Measurements from ENCODE around the gene NCOA1.
"Not testable (repeated sequence)": the region's sequence is repeated elsewhere in the genome, so short reads cannot be mapped to it uniquely, and the experiment has no call there.

The NCOA1 gene

DNA sequence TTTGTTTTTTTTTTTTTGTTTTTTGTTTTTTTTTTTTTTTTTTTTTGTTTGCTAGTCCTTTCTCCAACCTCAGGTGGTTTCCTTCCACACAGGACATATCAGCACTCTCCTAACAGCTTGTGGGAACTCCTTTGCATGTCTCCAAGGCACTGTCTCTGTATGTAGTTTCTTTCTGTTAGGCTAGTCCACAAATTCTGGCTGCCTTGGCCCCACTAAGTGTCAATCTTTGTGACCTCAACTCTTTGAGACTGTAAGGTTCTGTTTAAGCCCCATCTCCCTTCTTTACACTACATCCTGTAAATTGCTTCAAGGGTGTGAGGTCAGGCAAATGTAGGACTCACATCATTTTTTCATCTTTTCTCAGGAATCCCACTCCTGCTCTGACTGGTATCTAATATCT lies 85.1 kb downstream of the NCOA1 start:
- DNase-seq (ENCODE audit: low read depth in 2 of 2) = no peak

DNA sequence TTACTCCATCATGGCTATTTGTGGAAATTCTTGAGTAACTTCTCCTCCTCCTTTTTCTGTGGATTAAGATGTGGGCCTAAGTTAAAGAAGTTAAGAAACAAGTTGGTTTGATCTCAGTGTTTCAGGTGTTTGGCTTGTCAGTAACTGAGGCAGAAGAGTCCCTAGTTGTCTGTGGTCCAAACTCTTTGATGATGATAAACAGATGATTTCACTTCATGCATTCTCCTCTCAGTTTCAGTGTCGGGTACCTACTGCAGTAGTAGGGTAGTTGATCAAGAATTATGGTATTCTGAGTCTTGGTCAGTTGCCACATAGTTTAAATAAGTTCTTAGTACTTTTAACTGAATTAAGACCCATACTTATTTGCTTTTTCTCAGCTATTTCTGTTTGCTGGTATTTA lies 85.6 kb downstream of the NCOA1 start:
- no peak for DNase-seq (ENCODE audit: low read depth in 2 of 2)

DNA sequence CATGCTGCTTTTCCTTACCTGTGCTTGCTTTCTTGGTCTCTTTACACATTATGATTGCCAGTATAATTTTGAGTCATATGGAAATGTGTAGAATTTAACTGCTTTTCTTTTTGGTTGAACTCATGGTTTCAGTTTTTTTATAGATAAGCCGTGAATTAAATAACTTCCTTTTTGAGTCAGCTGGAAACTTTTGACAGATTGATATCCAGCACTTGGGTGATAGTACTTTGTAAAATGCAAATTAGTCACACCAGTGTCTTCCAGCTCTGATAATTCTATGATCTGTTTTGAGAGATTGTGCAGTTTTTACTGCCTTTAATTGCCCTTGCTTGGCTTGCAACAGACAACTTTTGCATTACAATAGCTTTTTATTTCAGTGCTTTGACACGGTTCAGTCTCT lies 86.4 kb downstream of the NCOA1 start:
- DNase-seq (ENCODE audit: low read depth in 2 of 2) = no peak

DNA sequence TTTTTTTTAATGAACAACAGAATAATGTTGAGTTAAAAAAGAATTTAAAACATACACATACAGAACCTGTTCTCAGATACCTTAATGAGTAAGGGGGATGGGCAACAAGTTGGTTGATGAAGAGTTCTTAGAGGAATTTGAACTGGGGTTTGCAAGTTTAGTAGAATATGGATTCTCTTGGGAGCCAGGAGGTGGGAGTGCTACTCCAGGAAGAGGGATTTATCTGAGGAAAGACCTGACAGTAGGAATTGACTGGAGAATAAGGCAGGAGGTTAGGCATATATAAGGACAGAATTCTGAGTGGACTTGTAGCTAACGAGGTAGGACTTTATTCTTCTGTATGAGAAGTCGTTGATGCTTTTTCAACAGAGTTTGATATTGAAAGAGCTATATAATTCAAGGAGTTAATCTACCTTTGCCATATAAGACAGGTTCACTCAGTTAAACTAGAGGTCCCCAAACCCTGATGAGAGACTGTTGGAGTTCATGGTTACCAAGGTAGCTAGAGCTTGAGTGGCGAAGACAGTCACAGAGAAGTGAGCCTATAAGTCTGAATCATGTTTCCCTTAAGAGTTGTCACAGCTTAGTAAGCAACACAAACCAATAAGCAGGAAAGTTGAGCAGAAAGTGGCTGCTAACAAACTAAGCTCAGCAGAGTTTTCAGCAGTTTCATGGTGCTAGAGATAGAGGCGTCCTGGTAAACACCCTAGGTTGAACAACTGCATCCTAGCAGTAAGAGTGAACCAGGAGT lies 88.2 kb downstream of the NCOA1 start:
- no peak for DNase-seq (ENCODE audit: low read depth in 2 of 2)

DNA sequence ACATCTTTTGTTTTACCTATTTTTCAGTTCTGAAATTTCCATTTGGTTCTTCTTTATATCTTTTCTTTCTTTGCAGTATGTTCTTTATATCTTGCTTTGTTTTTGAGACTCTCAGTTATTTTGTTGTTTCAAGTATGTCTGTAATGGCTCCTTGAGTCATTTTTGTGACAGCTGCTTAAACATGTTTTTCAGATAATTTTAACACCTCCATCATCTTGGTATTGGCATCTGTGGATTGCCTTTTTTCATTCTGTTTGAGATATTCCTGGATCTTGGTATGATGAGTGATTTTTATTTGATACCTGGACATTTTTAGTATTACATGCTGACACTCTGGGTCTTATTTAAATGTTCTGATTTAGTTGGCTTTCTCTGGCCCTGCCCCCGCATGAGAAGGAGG lies 89.5 kb downstream of the NCOA1 start:
- no peak for DNase-seq (ENCODE audit: low read depth in 2 of 2)

DNA sequence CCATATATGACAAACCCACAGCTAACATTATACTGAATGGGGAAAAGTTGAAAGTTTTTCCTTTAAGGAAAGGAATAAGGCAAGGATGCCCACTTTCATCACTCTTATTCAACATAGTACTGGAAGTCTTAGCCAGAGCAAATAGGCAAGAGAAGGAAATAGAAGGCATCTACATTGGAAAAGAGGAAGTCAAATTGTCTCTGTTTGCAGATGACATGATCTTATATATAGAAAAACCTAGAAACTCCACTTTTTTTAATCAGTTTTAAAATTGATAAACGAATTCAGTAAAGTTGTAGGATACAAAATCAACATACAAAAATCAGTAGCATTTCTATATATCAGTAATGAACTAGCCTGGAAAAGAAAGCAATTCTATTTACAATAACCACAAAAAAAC lies 90.9 kb downstream of the NCOA1 start:
- DNase-seq (ENCODE audit: low read depth in 2 of 2) = not testable (repeated sequence)

DNA sequence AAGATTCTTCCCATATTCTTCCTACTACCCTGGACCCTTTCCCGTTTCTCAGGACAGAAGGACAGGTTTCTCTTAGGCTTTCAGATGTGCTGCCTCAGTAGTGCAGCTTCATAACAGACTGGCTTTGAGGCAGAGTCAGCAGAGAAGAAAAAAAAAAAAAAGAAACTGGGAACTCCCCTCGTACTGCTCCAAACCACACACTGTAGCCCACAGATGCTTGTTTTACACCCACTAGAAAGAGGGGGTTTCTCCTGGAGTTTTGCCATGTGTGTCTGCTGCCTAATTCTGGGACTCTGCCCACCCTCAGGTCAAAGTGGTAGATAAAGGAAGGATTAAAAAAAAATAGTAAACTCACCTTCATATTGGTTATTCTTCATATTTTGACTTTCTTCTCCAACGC lies 95.9 kb downstream of the NCOA1 start:
- DNase-seq (ENCODE audit: low read depth in 2 of 2) = no peak

DNA sequence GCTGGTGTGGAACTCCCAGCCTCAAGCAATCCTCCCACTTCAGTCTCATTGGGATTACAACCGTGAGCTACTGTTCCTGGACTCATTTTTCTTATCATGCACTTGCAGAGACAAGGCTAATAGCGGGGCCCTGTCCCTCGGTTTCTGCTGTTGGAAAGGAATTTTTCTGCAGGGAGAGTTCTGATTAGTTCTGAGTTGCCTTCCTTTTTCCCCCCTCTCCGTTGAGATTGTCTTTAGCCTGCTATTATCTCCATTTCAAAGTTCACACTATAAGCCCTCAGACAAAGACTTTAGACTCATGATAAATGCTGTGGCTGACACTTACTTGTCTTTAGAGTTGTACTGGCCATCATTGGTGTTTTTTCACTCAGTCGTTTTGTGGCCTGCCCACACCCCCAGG lies 97.2 kb downstream of the NCOA1 start:
- DNase-seq (ENCODE audit: low read depth in 2 of 2) = no peak

DNA sequence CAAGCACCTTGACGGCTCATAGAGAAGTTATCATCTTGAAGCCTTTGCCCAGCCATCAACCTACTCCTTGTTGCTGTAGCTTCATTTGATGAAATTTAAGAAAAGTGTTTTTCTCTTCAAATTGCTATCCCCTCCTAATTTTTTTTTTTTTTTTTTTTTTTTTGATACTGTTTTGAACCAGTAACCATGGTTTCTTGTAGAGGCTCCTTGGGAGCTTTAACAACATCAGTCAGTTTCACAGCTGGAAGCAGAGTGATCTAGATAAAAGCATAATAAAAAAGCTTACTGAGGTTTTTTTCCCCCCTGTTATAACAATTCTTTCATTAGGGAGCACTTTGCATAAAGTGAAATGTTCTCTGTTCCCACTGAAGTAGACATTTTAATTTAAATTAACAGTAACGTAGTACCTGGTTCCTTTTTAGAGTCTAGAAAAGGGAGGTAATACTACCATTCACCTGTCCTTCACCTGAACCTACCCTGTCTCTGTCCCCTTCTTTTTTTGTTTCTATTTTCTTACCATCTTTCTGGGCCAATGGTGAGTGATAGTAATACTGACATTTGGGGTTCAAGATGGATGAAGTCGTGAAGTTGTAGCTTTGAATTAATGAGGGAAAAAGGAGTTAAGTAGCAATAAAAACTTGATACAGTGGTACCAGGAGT lies 101.5 kb downstream of the NCOA1 start:
- no peak for DNase-seq (ENCODE audit: low read depth in 2 of 2)

DNA sequence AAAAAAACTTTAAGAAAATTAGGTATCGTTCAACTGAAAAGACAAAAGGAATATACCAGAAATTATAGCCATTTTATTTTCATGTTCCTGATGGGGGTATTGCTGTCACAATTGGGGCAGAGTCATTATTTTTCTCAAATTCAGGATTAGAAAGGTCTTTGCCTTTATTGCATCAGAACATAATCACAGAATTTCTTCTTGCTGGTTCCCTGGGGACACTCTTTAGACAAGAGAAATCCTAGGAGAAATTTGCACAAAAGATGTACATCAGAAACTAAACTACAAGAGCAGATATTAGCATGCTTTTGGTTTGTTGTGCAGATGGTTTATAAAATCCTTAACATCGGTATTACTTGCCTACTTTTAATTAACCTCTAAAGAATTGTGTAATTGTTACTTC lies 103.2 kb downstream of the NCOA1 start:
- DNase-seq (ENCODE audit: low read depth in 2 of 2) = no peak

DNA sequence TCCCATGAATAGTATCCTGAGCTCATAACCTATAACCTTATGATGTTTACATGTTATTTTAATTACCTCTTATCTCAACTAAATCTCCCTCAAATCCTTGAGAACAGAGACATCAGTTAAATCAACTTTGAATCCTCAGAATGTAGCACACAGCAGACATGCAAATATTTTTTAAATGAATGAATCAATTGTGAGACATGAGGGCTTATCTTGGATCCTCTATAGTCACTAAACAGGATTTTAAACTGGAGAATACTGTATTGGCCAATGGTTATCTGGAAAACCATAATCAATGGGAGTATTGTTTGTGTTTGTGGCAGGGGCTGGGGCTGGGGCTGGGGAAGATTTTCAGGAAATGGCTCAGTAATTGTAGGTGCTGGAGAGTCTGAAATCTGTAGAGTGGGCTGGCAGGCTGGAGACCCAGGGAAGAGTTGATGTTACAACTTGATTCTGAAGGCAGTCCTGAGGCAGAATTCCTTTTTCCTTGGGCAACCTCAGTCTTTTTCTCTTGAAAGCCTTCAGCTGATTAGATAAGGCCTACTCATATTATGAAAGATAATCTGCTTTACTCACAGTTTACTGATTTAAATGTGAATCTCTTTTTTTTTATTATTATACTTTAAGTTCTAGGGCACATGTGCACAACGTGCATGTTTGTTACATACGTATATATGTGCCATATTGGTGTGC lies 106.3 kb downstream of the NCOA1 start:
- no peak for DNase-seq (ENCODE audit: low read depth in 2 of 2)

DNA sequence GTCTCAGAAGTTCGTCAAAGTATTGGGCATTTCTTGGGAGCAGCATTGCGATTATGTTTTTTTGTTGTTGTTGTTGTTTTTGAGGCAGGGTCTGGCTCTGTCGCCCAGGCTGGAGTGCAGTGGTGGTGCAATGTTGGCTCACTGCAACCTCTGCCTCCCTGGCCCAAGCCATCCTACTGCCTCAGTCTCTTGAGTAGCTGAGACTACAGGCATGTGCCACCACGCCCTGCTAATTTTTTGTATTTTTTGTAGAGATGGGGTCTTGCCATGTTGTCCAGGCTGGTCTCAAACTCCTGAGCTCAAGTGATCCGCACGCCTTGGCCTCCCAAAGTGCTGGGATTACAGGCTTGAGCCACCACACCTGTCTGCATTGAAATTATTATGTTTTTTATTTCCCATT lies 109.1 kb downstream of the NCOA1 start:
- DNase-seq (ENCODE audit: low read depth in 2 of 2) = not testable (repeated sequence)

DNA sequence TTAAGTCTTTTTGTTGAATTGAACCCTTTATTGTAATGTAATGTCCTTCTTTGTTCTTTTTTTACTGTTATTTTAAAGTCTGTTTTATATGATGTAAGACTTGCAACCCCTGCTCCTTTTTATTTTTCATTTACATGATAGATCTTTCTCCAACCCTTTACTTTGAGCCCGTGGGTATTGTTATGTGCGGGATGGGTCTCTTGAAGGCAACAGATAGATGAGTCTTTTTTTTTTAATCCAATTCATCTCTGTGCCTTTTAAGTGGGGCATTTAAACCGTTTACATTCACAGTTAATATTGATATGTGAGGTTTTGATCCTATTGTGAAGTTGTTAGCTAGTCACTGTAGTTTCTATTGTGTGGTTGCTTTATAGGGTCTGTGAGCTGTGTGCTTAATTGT lies 120.6 kb downstream of the NCOA1 start:
- no peak for DNase-seq (ENCODE audit: low read depth in 2 of 2)

DNA sequence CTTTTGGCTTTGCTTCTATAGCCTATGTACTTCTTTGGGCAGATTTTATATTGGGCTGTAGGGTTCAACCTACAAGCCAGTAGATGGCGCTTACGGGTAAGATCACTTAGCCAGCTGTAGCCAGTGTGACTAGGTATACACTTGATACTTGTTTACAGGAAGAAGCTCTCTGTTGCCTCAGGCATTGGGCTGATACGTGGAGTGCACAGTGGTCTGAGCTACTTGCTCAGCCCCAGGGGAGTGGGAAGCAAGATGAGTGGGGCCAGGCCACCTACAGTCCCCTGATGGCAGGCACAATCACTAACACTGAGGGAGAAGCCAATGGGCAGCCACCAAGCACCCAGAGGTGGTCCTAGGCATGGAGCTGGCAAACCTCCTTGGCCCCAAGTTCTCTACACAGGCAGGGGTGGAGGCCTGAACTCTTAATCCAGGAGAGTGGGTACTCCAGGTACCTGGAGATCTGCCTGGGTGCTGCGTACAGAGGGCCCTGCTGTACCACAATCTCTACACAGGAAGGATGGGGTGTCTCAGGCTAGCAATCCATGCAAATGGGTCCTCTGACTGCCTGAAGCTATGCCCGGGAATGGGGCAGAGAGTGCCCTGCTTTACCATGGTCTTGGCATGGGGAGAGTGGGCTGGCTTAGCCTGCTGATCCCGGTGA lies 122.2 kb downstream of the NCOA1 start:
- DNase-seq (ENCODE audit: low read depth in 2 of 2) = no peak

DNA sequence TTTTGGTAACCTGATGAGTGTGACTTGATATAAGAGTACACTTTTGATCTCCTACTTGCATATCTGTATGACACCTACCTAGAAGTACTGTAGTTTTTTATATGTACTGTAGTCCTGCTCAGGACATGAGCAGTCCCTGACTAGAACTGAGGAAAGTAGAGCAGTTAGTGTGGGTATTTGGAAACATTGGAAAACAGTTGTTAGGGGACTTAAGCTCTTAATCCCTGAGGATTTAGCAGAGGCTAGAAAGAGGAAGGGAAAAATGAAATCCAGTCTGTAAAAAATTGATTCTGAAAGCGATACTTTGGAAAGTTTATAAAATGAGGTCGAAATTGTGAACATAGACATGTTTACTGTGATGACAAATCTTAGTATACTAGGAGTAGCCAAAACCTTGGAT lies 125.6 kb downstream of the NCOA1 start:
- DNase-seq (ENCODE audit: low read depth in 2 of 2) = no peak

DNA sequence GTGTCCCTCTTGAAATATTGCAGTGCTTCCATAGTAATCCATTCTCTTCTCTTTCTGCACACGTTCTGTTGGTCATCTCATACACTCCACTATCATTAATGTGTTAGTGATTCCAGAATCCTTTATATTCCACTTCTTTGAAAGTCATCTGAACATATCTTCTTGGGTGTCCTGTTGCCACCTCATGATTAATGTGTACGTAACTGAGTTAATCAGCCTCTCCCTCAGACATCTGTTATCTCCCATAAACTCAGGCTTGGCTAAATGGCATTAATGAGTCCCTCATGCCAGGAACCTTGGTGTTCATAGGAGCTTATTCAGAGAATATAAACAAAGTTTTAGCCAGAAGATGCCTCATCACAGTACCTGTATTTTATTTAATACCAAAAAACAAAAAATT lies 126.4 kb downstream of the NCOA1 start:
- no peak for DNase-seq (ENCODE audit: low read depth in 2 of 2)

DNA sequence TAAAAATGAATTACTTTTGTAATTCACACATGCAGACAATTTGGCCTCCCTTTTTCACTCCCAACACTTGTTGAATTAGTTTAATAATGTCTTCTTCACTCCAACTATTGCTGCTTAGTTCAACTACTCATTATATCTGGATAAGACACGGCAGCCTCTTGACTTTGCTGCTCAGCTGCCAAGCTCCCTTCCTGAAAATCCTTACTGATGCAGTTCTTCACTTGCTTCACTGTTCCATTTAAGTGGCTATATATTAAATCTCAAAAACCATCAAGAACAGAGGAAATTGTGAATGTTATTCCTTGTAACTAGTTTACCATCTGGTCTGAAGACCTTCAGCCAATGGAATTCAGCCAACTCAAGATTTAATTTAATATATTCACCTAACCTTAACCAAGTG lies 127.1 kb downstream of the NCOA1 start:
- DNase-seq (ENCODE audit: low read depth in 2 of 2) = no peak

DNA sequence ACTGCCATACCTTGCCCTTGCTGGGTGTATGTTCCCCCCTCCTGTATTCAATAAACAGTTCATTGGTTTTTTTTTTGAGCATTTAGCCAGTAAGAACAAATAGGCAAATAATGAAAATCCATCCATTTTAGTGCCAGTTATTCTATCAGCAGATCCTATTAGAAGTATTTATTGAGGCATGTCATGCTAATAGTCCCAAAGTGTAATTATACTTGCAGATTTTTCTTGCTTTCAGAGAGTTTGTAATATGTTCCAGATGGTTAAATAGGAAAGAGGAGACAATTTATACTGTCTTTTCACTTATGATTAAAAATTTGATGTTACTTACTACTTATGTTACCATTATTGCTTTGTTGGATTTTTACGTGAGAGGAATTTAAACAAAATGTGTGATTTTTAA lies 127.6 kb downstream of the NCOA1 start:
- no peak for DNase-seq (ENCODE audit: low read depth in 2 of 2)

DNA sequence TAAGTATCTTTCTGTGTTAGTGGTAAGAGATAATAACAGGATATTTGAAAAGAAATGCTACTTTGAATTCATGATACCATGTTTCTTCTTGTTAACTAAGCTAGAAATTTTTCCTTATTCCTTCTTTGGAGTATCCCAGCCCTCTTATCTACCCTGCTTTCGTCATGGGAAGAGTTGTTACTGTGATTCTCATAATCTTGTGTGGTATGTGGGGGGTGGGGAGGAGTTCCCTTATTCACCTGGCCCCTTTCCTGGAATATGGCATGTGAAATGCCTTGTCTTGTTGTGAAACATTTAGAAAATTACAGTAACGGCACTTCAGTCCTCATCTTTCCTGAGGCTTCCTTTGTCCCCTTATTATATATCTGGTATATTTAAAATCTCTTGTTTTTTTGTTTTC lies 129.9 kb downstream of the NCOA1 start:
- DNase-seq (ENCODE audit: low read depth in 2 of 2) = no peak

DNA sequence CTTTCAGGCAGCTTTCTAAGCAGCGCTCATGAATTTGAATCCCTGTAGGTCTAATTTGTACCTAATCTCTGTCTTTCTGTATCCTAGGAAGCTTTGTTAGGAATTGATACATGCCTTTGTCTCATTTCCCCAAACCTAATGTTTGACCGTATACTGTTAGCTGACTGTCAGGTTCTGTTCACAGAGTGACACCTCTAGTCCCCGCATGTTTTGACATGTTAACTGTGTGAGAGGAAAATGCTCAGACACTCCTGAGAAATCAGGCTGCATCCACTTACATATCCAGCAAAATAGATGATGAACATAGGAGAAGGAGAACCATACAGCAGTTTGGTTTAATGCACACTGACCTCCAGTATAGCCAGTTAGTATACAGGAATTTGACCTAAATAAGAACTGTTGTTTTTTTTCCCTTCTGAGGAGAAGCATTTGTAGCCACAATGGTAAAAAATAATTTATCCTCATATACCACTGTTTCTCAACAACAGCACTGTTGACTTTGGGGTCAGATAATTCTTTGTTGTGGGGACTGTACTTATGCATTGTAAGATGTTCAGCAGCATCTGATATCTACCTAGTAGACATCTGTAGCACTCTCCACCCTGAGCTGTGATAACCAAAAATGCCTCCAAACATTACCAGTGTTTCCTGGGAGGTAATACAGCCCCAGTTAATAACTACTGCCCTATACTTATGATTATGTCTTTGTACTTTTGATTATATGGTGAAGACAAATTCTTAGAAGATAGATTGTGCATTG lies 130.9 kb downstream of the NCOA1 start:
- DNase-seq (ENCODE audit: low read depth in 2 of 2) = no peak

DNA sequence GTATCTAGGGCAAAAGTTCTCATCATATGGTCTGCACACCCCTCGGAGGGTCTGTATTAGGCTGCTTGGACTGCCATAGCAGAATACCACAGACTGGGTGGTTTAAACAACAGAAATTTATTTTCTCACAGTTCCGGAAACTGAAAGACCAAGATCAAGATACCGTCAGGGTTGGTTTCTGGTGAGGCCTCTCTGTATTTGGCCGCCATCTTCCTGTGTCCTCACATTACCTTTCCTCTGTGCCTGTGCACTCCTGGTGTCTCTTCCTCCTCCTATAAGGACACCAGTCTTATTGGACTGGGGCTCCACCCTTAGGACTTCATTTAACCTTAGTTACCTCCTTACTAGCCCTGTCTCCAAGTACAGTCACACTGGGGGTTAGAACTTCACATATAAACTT lies 132.5 kb downstream of the NCOA1 start:
- DNase-seq (ENCODE audit: low read depth in 2 of 2) = no peak

DNA sequence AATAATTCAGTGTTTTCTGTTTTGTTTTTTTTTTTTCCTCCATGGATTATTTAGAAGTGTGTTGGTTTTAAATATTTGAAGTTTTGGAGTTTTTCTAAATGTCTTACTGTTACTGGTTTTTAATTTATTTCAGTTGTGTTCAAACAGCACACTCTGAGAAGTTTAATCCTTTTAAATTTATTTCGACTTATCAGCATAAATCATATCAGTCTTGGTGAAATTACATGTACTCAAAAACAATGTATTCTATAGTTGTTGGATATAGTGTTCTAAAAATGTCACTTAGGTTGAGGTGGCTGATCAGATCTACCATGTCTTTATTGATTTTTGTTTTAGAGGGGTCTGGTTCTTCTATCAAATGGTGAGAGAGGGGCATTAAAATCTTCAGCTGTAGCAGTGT lies 134.7 kb downstream of the NCOA1 start:
- DNase-seq (ENCODE audit: low read depth in 2 of 2) = no peak

Measured in stimulated activated CD8-positive, alpha-beta memory T cell treated with anti-CD3 and anti-CD28 coated beads, Interleukin-7, amount 100 ng/mL, for 1 hour (primary cell).